ENCODE data around the gene ZBP1.

The ZBP1 gene

GRCh38 chr20:57590485-57591288 lies 29.5 kb downstream of the ZBP1 start:
- DNase-seq: no peak
- peaks cover 12% of the 10 kb centered on the region for H3K9me3 Mint-ChIP-seq
- no peak overlapping the region for H3K27ac Mint-ChIP-seq
- TF ChIP-seq CTCF (IDR thresholded peaks at IDR 0.05): no peak
- H3K4me3 Mint-ChIP-seq: no peak overlapping the region
- peaks cover 8% of the 10 kb centered on the region for H3K27me3 Mint-ChIP-seq (ENCODE audit: low read depth, poor library complexity)
- H3K36me3 Mint-ChIP-seq (ENCODE audit: low read depth): peaks cover 4% of the 10 kb centered on the region
- H3K4me1 Mint-ChIP-seq: peaks cover 38% of the 10 kb centered on the region

GRCh38 chr20:57589728-57590484 lies 30.3 kb downstream of the ZBP1 start:
- H3K27me3 Mint-ChIP-seq (ENCODE audit: low read depth, poor library complexity): peaks cover 5% of the 10 kb centered on the region
- H3K4me1 Mint-ChIP-seq: peaks cover 45% of the 10 kb centered on the region
- H3K36me3 Mint-ChIP-seq (ENCODE audit: low read depth): peaks cover 4% of the 10 kb centered on the region
- no peak overlapping the region for H3K4me3 Mint-ChIP-seq
- TF ChIP-seq CTCF (IDR thresholded peaks at IDR 0.05): no peak
- H3K27ac Mint-ChIP-seq: no peak overlapping the region
- peaks cover 12% of the 10 kb centered on the region for H3K9me3 Mint-ChIP-seq
- no peak for DNase-seq

- no peak for TF ChIP-seq CTCF (IDR thresholded peaks at IDR 0.05)
- Mint-ChIP-seq H3K9me3 (peaks cover 12% of the 10 kb centered on the region), H3K36me3 (ENCODE audit: low read depth) (peaks cover 4% of the 10 kb centered on the region), H3K4me1 (peaks cover 47% of the 10 kb centered on the region), H3K27ac (no peak overlapping the region), H3K27me3 (ENCODE audit: low read depth, poor library complexity) (peaks cover 5% of the 10 kb centered on the region), H3K4me3 (no peak overlapping the region)
- no peak for DNase-seq
Observed at GRCh38 chr20:57589123-57589727, 31.0 kb downstream of the ZBP1 start.

GRCh38 chr20:57588596-57588995 lies 31.6 kb downstream of the ZBP1 start:
- H3K4me1 Mint-ChIP-seq: peaks cover 46% of the 10 kb centered on the region
- no peak overlapping the region for H3K27ac Mint-ChIP-seq
- peaks cover 12% of the 10 kb centered on the region for H3K9me3 Mint-ChIP-seq
- H3K27me3 Mint-ChIP-seq (ENCODE audit: low read depth, poor library complexity): peaks cover 5% of the 10 kb centered on the region
- no peak overlapping the region for H3K4me3 Mint-ChIP-seq
- no peak for TF ChIP-seq CTCF (IDR thresholded peaks at IDR 0.05)
- no peak for DNase-seq
- peaks cover 4% of the 10 kb centered on the region for H3K36me3 Mint-ChIP-seq (ENCODE audit: low read depth)

GRCh38 chr20:57587989-57588377 lies 32.2 kb downstream of the ZBP1 start:
- Mint-ChIP-seq H3K4me1 (peaks cover 46% of the 10 kb centered on the region), H3K9me3 (peaks cover 12% of the 10 kb centered on the region), H3K36me3 (ENCODE audit: low read depth) (peaks cover 4% of the 10 kb centered on the region), H3K4me3 (no peak overlapping the region), H3K27ac (no peak overlapping the region), H3K27me3 (ENCODE audit: low read depth, poor library complexity) (peaks cover 7% of the 10 kb centered on the region)
- DNase-seq: no peak
- TF ChIP-seq CTCF (IDR thresholded peaks at IDR 0.05): no peak

Data from nephron progenitor cell (in vitro differentiated cells).